IMR-90 (cell line): ENCODE results near the gene MED12L. TPM values are rescaled to one million over a fixed set of nuclear protein-coding genes. Genes with fewer than 3 reads are reported as not detected.

Source experiments
- ATAC-seq: fragments of 200-7000 bp; cut with Tn5 transposase; 2 replicates; pipeline ENCODE4 v1.9.1; 2020; ENCODE audit warnings: low read depth, mild to moderate bottlenecking, moderate library complexity
- BruUV-seq: library from RNA; stranded (reverse); fragments of 400-500 nt; replicated peaks from 2 replicates; lab custom pipeline; 2021; lab: Mats Ljungman, UMichigan
- CTCF ChIA-PET: fragments of 300-600 bp; formaldehyde crosslinking; extraction: SDS; loops from one replicate; lab custom pipeline; 2021; ENCODE audit warnings: antibody characterized with exemption; lab: Yijun Ruan, JAX
- POLR2A ChIA-PET: fragments of 300-600 bp; sonication (Branson Sonifier 250); formaldehyde crosslinking; loops from one replicate; lab custom pipeline; 2022; ENCODE audit warnings: antibody characterized with exemption; ENCODE audit not compliant: unreplicated experiment; lab: Charles Lee
- DNase-seq: peaks from one replicate; pipeline ENCODE4 v3.0.0; 2013
- H2AFZ ChIP-seq: replicated peaks from 2 replicates; pipeline ENCODE3; 2013; ENCODE audit warnings: low read length, mild to moderate bottlenecking; ENCODE audit not compliant: poor library complexity
- H2AK5ac ChIP-seq: 2 replicates; pipeline ENCODE4 v1.6.1; 2013; ENCODE audit warnings: low read depth, low read length, inconsistent platforms
- H2AK9ac ChIP-seq: replicated peaks from 2 replicates; pipeline ENCODE3; 2013; ENCODE audit warnings: mild to moderate bottlenecking, low read depth, low read length, moderate library complexity; ENCODE audit not compliant: poor library complexity
- H2BK120ac ChIP-seq: 2 replicates; pipeline ENCODE4 v1.6.1; 2013; ENCODE audit warnings: low read depth, low read length, inconsistent platforms
- H2BK15ac ChIP-seq: 3 replicates; pipeline ENCODE4 v1.6.1; 2013; ENCODE audit warnings: low read depth, low read length, inconsistent platforms
- H2BK20ac ChIP-seq: 2 replicates; pipeline ENCODE4 v1.6.1; 2013; ENCODE audit warnings: low read depth, mild to moderate bottlenecking, inconsistent platforms, low read length, moderate library complexity
- H2BK5ac ChIP-seq: 2 replicates; pipeline ENCODE4 v1.6.1; 2013; ENCODE audit warnings: mild to moderate bottlenecking, low read depth, low read length, inconsistent platforms; ENCODE audit not compliant: poor library complexity, severe bottlenecking
- H3K14ac ChIP-seq: replicated peaks from 2 replicates; pipeline ENCODE4 v1.6.1; 2013; ENCODE audit warnings: low read depth, low read length, inconsistent platforms
- H3K18ac ChIP-seq: 2 replicates; pipeline ENCODE4 v1.6.1; 2013; ENCODE audit warnings: low read depth, low read length, control low read depth
- H3K23ac ChIP-seq: 2 replicates; pipeline ENCODE4 v1.6.1; 2013; ENCODE audit warnings: low read depth, low read length, inconsistent platforms
- H3K27ac ChIP-seq: 2 replicates; pipeline ENCODE4 v1.5.1; 2013; ENCODE audit warnings: mild to moderate bottlenecking, control low read depth, low read length; ENCODE audit not compliant: insufficient read depth
- H3K27me3 ChIP-seq: 2 replicates; pipeline ENCODE4 v1.6.1; 2013; ENCODE audit warnings: low read length; ENCODE audit not compliant: control insufficient read depth, insufficient read depth
- H3K36me3 ChIP-seq: 2 replicates; pipeline ENCODE4 v1.6.1; 2013; ENCODE audit warnings: low read length, mixed read lengths; ENCODE audit not compliant: control insufficient read depth, insufficient read depth
- H3K4ac ChIP-seq: 2 replicates; pipeline ENCODE4 v1.6.1; 2013; ENCODE audit warnings: low read depth, low read length, inconsistent platforms
- H3K4me1 ChIP-seq: 2 replicates; pipeline ENCODE4 v1.6.1; 2013; ENCODE audit warnings: low read length, mixed read lengths; ENCODE audit not compliant: control insufficient read depth, insufficient read depth
- H3K4me2 ChIP-seq: 2 replicates; pipeline ENCODE4 v1.6.1; 2013; ENCODE audit warnings: low read depth, mild to moderate bottlenecking, control low read depth, low read length, moderate library complexity
- H3K4me3 ChIP-seq: 2 replicates; pipeline ENCODE4 v1.5.1; 2013; ENCODE audit warnings: low read depth, mild to moderate bottlenecking, control low read depth, low read length, moderate library complexity; ENCODE audit not compliant: insufficient read depth
- H3K56ac ChIP-seq: 2 replicates; pipeline ENCODE4 v1.6.1; 2013; ENCODE audit warnings: low read length, inconsistent platforms; ENCODE audit not compliant: insufficient read depth; ENCODE audit errors: extremely low read depth
- H3K79me1 ChIP-seq, 2 experiments: 2 replicates each; pipeline ENCODE4 v1.6.1; 2013; ENCODE audit warnings: low read length in 2 of 2, inconsistent platforms in 1 of 2, low read depth in 1 of 2
- H3K9ac ChIP-seq: 2 replicates; pipeline ENCODE4 v1.6.1; 2013; ENCODE audit warnings: low read depth, low read length, control low read depth
- H3K9me1 ChIP-seq: 2 replicates; pipeline ENCODE4 v1.6.1; 2013; ENCODE audit warnings: low read length, inconsistent platforms; ENCODE audit not compliant: insufficient read depth
- H3K9me3 ChIP-seq: 2 replicates; pipeline ENCODE4 v1.6.1; 2013; ENCODE audit warnings: low read length; ENCODE audit not compliant: control insufficient read depth, insufficient read depth
- H4K20me1 ChIP-seq: 2 replicates; pipeline ENCODE4 v1.6.1; 2013; ENCODE audit warnings: low read length, inconsistent platforms; ENCODE audit not compliant: insufficient read depth
- H4K5ac ChIP-seq: 2 replicates; pipeline ENCODE4 v1.6.1; 2013; ENCODE audit warnings: mild to moderate bottlenecking, low read depth, low read length, control low read depth
- H4K8ac ChIP-seq, 2 experiments: 2 replicates each; pipeline ENCODE4 v1.6.1; 2013; ENCODE audit warnings: low read depth in 2 of 2, low read length in 2 of 2, control low read depth in 1 of 2, inconsistent platforms in 1 of 2
- H4K91ac ChIP-seq: 2 replicates; pipeline ENCODE4 v1.6.1; 2013; ENCODE audit warnings: low read depth, low read length, inconsistent platforms; ENCODE audit not compliant: insufficient read depth
- BHLHE40 ChIP-seq: fragments of 150-350 bp; IDR thresholded peaks from 2 replicates; pipeline ENCODE4 v1.6.1; 2016; ENCODE audit warnings: mild to moderate bottlenecking, low read depth, low read length
- CEBPB ChIP-seq: IDR thresholded peaks from 2 replicates; pipeline ENCODE4 v1.6.1; 2012; ENCODE audit warnings: low read depth, low read length, improper control_type of control experiment
- CHD1 ChIP-seq: IDR thresholded peaks from 2 replicates; pipeline ENCODE4 v1.6.1; 2012; ENCODE audit warnings: low read depth, low read length, improper control_type of control experiment
- CTCF ChIP-seq: conservative IDR thresholded peaks from 2 replicates; pipeline ENCODE4 v1.5.1; 2012; ENCODE audit warnings: mild to moderate bottlenecking, low read depth, low read length, improper control_type of control experiment
- ELK1 ChIP-seq: fragments of 150-350 bp; IDR thresholded peaks from 2 replicates; pipeline ENCODE4 v1.6.1; 2016; ENCODE audit warnings: low read depth, mild to moderate bottlenecking, low read length, moderate library complexity, borderline replicate concordance
- FOS ChIP-seq: fragments of 150-350 bp; IDR thresholded peaks from 2 replicates; pipeline ENCODE4 v1.6.1; 2016; ENCODE audit warnings: low read depth, low read length
- MAFK ChIP-seq: IDR thresholded peaks from 2 replicates; pipeline ENCODE4 v1.6.1; 2012; ENCODE audit warnings: low read depth, low read length, improper control_type of control experiment
- MAZ ChIP-seq: IDR thresholded peaks from 2 replicates; pipeline ENCODE4 v1.6.1; 2012; ENCODE audit warnings: low read depth, mild to moderate bottlenecking, low read length, improper control_type of control experiment, moderate library complexity, borderline replicate concordance
- MXI1 ChIP-seq: IDR thresholded peaks from 2 replicates; pipeline ENCODE4 v1.6.1; 2012; ENCODE audit warnings: low read depth, mild to moderate bottlenecking, low read length, moderate library complexity, borderline replicate concordance
- NFE2L2 ChIP-seq: fragments of 150-350 bp; IDR thresholded peaks from 2 replicates; pipeline ENCODE4 v1.6.1; 2016; ENCODE audit warnings: low read depth, mild to moderate bottlenecking, low read length
- POLR2A ChIP-seq: IDR thresholded peaks from 2 replicates; pipeline ENCODE4 v1.6.1; 2012; ENCODE audit warnings: mild to moderate bottlenecking, low read depth, low read length
- RAD21 ChIP-seq: IDR thresholded peaks from 2 replicates; pipeline ENCODE4 v1.6.1; 2012; ENCODE audit warnings: low read length, improper control_type of control experiment
- RCOR1 ChIP-seq: IDR thresholded peaks from 2 replicates; pipeline ENCODE4 v1.6.1; 2012; ENCODE audit warnings: mild to moderate bottlenecking, low read length, improper control_type of control experiment; ENCODE audit not compliant: insufficient replicate concordance
- RFX5 ChIP-seq: IDR thresholded peaks from 2 replicates; pipeline ENCODE4 v1.8.0; 2012; ENCODE audit warnings: low read depth, mild to moderate bottlenecking, low read length, moderate library complexity
- SMC3 ChIP-seq: fragments of 150-350 bp; IDR thresholded peaks from 2 replicates; pipeline ENCODE4 v1.6.1; 2016; ENCODE audit warnings: low read depth, mild to moderate bottlenecking, antibody characterized with exemption, low read length, moderate library complexity
- USF2 ChIP-seq: fragments of 150-350 bp; IDR thresholded peaks from 2 replicates; pipeline ENCODE4 v1.6.1; 2017; ENCODE audit warnings: mild to moderate bottlenecking, antibody characterized with exemption, low read length, low read depth
- WGBS, 2 experiments: methylation state at CpG; one replicate each; pipeline versions ENCODE4 v1.1.5 to v1.1.7; 2013; ENCODE audit warnings: missing lambda C conversion rate in 2 of 2; ENCODE audit not compliant: insufficient read length in 1 of 2; ENCODE audit errors: extremely low coverage in 2 of 2; 5-methylcytosine and 5-hydroxymethylcytosine counted together
- dilution Hi-C: fragments of 300-500 bp; cut with HindIII; formaldehyde crosslinking; loops from one replicate; pipeline ENCODE4 v1.14.3; 2018; ENCODE audit warnings: low sequenced_read_pairs; ENCODE audit not compliant: unreplicated experiment
- in situ Hi-C: fragments of 300-500 bp; cut with MboI; formaldehyde crosslinking; loops from 3 replicates; pipeline ENCODE4 v1.14.3; 2019; ENCODE audit warnings: low sequenced_read_pairs, inconsistent platforms, mixed read lengths
- intact Hi-C: fragments of 100-400 bp; cut with micrococcal nuclease; formaldehyde crosslinking; loops from 2 replicates; pipeline ENCODE4 v1.10.0; 2022
- polyA plus RNA-seq, 3 experiments: library from polyadenylated mRNA; depleted of rRNA; stranded (reverse); fragments of >200 nt; gene quantifications; 2 replicates each; pipeline ENCODE4 v1.2.3, GENCODE V29; 2012; ENCODE audit warnings: low replicate concordance in 1 of 3
- total RNA-seq: library from RNA; depleted of rRNA; stranded (reverse); fragments of >200 nt; gene quantifications from 2 replicates; pipeline ENCODE4 v1.2.3, GENCODE V29; 2012

Gene MED12L
- total and polyA plus RNA-seq, 2 of the 4 experiments (the other 2 are of a cell fraction), result 0.05 to 0.18 TPM

GRCh38 chr3:151052756-151053155 is 32.7 kb upstream of the MED12L start:
- Histone ChIP-seq H4K91ac (no peak overlapping the region), H3K79me1 (no peaks in the 10 kb centered on the region), H2AK5ac (no peak overlapping the region), H2BK5ac (no peak overlapping the region), H3K56ac (no peak overlapping the region), H3K18ac (no peak overlapping the region), H3K4me3 (no peak overlapping the region), H3K27ac (no peak overlapping the region), H4K20me1 (no peaks in the 10 kb centered on the region), H2BK15ac (no peak overlapping the region), H3K9me1 (no peaks in the 10 kb centered on the region), H3K27me3 (peaks cover 11% of the 10 kb centered on the region), H3K9me3 (no peaks in the 10 kb centered on the region), H3K36me3 (no peaks in the 10 kb centered on the region), H3K4me2 (no peak overlapping the region), H3K4ac (no peak overlapping the region), H4K8ac (no peak overlapping the region), H2BK20ac (no peak overlapping the region), H2AK9ac (no peak overlapping the region), H3K14ac (no peak overlapping the region), H2BK120ac (no peak overlapping the region), H3K4me1 (no peaks in the 10 kb centered on the region), H3K23ac (no peak overlapping the region), H4K5ac (no peak overlapping the region), H2AFZ (no peak overlapping the region), H3K9ac (no peak overlapping the region)
- intact Hi-C loops, result no loop called here
- in situ Hi-C loops, result no loop called here
- ChIA-PET CTCF (no interaction called here), POLR2A (no interaction called here)
- BruUV-seq, result no TSS peak
- dilution Hi-C loops, result no loop called here
- no peak for TF ChIP-seq RFX5
- no peak for TF ChIP-seq SMC3
- no peak for TF ChIP-seq RAD21
- TF ChIP-seq MAFK, result no peak
- no peak for TF ChIP-seq RCOR1
- no peak for TF ChIP-seq BHLHE40
- TF ChIP-seq FOS, result no peak
- no peak for TF ChIP-seq CEBPB
- TF ChIP-seq ELK1, result no peak
- no peak for TF ChIP-seq CHD1
- TF ChIP-seq NFE2L2, result no peak
- TF ChIP-seq MXI1, result no peak
- TF ChIP-seq MAZ, result no peak
- no peak for TF ChIP-seq CTCF
- no peak for TF ChIP-seq POLR2A
- no peak for TF ChIP-seq USF2
- DNase-seq, result no peak
- ATAC-seq, result no peak
- WGBS, 2 experiments, result no CpG with 5 or more reads among the region's 3 CpGs
